HL-60 (cell line): ENCODE measurements around the gene CDCA5.

Source experiments
- DNase-seq, 2 experiments: peaks; one replicate each; pipeline ENCODE4 v3.0.0-alpha.2; 2010 to 2020; ENCODE audit warnings: low read depth in 1 of 2, low spot score in 1 of 2
- H3K27ac ChIP-seq: fragments of 250-450 bp; sonication (Bioruptor Pico); replicated peaks from 2 replicates; pipeline ENCODE4 v1.5.1; 2020; ENCODE audit warnings: mild to moderate bottlenecking, moderate library complexity
- H3K27me3 ChIP-seq: fragments of 250-450 bp; sonication (Bioruptor Pico); 2 replicates; pipeline ENCODE4 v1.5.1; 2021; ENCODE audit warnings: mild to moderate bottlenecking, moderate library complexity; ENCODE audit not compliant: insufficient read depth, poor library complexity, severe bottlenecking
- H3K4me3 ChIP-seq: replicated peaks from 2 replicates; pipeline ENCODE4 v1.5.1; 2011; ENCODE audit warnings: mild to moderate bottlenecking, control low read depth, low read length; ENCODE audit not compliant: insufficient read depth
- CTCF ChIP-seq: IDR thresholded peaks from one replicate; pipeline ENCODE4 v1.5.1; 2011; ENCODE audit warnings: low read length, control low read depth, inconsistent platforms; ENCODE audit not compliant: insufficient read depth
- GABPA ChIP-seq: IDR thresholded peaks from 2 replicates; pipeline ENCODE4 v1.6.1; 2012; ENCODE audit warnings: low read depth
- POLR2AphosphoS5 ChIP-seq: IDR thresholded peaks from 2 replicates; pipeline ENCODE4 v1.6.1; 2012; ENCODE audit warnings: low read depth
- REST ChIP-seq: IDR thresholded peaks from 2 replicates; pipeline ENCODE4 v1.6.1; 2012; ENCODE audit warnings: low read depth; ENCODE audit not compliant: insufficient replicate concordance
- SPI1 ChIP-seq: IDR thresholded peaks from 2 replicates; pipeline ENCODE4 v1.6.1; 2012; ENCODE audit warnings: low read depth, mild to moderate bottlenecking, borderline replicate concordance

The CDCA5 gene

GRCh38 chr11:65102142-65103095, 18.6 kb upstream of the CDCA5 start:
- Histone ChIP-seq H3K4me3 (no peak overlapping the region), H3K27me3 (no peaks in the 10 kb centered on the region), H3K27ac (no peak overlapping the region)
- no peak for TF ChIP-seq CTCF
- TF ChIP-seq REST = no peak
- no peak for TF ChIP-seq GABPA
- TF ChIP-seq POLR2AphosphoS5 = no peak
- no peak for TF ChIP-seq SPI1
- DNase-seq = no peak

- H3K4me3 ChIP-seq = no peak overlapping the region
- no peak overlapping the region for H3K27ac ChIP-seq
- no peak for DNase-seq
- TF ChIP-seq CTCF (no peak), REST (no peak), POLR2AphosphoS5 (no peak), SPI1 (no peak), GABPA (no peak)
- H3K27me3 ChIP-seq = no peaks in the 10 kb centered on the region
Observed at GRCh38 chr11:65100674-65101350, 17.0 kb upstream of the CDCA5 start.

DNA sequence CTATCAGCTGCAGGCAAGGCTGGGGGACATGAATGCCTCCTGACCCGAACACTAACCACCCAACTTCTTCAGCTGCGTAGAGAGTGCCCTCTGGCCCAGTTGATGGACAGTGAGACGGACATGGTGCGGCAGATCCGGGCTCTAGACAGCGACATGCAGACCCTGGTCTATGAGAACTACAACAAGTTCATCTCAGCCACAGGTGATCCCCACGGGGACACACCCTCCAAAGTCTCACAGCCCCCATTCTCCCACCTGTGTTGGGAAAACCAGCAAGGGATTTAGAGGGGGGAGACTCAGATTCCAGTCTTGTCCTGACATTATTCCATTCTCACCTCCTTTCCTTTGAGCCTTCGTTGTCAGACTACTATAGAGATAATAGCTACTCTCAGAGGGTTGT, 13.1 kb upstream of the CDCA5 start:
- Histone ChIP-seq H3K27me3 (no peaks in the 10 kb centered on the region), H3K27ac (peak overlapping the region; percentile 22; the same call in 1 of the 2 replicates), H3K4me3 (peak overlapping the region; percentile 66)
- TF ChIP-seq REST (no peak), SPI1 (no peak), GABPA (no peak), POLR2AphosphoS5 (no peak), CTCF (no peak)
- no peak for DNase-seq
